Measurements from ENCODE around the gene LPP. TPM values are rescaled to one million over a fixed set of nuclear protein-coding genes. Genes with fewer than 3 reads are reported as not detected.

Gene LPP
- total and polyA plus RNA-seq, 2 of the 13 experiments (the other 11 are each of a cell fraction or from before 2014, with no cell fraction given): 19.2 to 29.9 TPM

DNA sequence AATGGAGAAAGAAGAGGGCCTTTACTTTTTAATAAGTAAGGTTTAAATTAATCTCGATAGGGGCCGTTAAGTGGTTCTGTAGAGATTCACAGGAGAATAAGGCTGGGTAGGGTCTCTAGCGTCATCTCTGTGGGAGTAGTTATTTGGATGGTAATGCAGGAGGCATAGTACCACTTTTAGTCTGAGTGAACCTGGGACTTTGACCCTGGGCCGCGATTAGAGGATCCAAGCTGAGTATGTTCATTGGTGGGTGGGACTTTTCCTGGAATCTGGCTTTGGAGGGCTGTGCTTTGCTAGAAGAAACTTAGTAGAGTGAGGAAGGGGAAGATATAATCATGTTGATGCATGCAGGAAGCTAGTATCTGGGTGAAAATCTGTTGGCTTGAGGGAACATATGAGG is 4.0 kb downstream of the LPP start (continued):
- TF ChIP-seq ZNF816 (CRISPR knock-in tag; IDR thresholded peaks at IDR 0.05; ENCODE audit: borderline replicate concordance): no peak
- no peak for TF ChIP-seq ZFP37 (CRISPR knock-in tag; IDR thresholded peaks at IDR 0.05; ENCODE audit: borderline replicate concordance)
- TF ChIP-seq, protein P1, sequence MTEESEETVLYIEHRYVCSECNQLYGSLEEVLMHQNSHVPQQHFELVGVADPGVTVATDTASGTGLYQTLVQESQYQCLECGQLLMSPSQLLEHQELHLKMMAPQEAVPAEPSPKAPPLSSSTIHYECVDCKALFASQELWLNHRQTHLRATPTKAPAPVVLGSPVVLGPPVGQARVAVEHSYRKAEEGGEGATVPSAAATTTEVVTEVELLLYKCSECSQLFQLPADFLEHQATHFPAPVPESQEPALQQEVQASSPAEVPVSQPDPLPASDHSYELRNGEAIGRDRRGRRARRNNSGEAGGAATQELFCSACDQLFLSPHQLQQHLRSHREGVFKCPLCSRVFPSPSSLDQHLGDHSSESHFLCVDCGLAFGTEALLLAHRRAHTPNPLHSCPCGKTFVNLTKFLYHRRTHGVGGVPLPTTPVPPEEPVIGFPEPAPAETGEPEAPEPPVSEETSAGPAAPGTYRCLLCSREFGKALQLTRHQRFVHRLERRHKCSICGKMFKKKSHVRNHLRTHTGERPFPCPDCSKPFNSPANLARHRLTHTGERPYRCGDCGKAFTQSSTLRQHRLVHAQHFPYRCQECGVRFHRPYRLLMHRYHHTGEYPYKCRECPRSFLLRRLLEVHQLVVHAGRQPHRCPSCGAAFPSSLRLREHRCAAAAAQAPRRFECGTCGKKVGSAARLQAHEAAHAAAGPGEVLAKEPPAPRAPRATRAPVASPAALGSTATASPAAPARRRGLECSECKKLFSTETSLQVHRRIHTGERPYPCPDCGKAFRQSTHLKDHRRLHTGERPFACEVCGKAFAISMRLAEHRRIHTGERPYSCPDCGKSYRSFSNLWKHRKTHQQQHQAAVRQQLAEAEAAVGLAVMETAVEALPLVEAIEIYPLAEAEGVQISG (CRISPR knock-in tag; IDR thresholded peaks at IDR 0.05): no peak
- no peak for TF ChIP-seq JDP2 (CRISPR knock-in tag; IDR thresholded peaks at IDR 0.05; ENCODE audit: borderline replicate concordance)
- TF ChIP-seq HDAC2 (CRISPR knock-in tag; IDR thresholded peaks at IDR 0.05): 0 out of 2 replicates have a peak, but pooled peaks have one; percentile 25
- no peak for TF ChIP-seq ZBTB26 (CRISPR knock-in tag; IDR thresholded peaks at IDR 0.05; ENCODE audit: borderline replicate concordance)
- no peak for TF ChIP-seq ZXDC (CRISPR knock-in tag; IDR thresholded peaks at IDR 0.05)
- TF ChIP-seq ZNF781 (CRISPR knock-in tag; IDR thresholded peaks at IDR 0.05; ENCODE audit: borderline replicate concordance, not compliant biosample characterization): no peak
- no peak for TF ChIP-seq EZH2 (conservative IDR thresholded peaks at IDR 0.05; ENCODE audit: low read depth, low read length)
- TF ChIP-seq MIER2 (CRISPR knock-in tag; IDR thresholded peaks at IDR 0.05): no peak
- peak; percentile 93 for TF ChIP-seq HNF4G (IDR thresholded peaks at IDR 0.05; ENCODE audit: borderline replicate concordance, low read depth, low read length)
- no peak; the same call in 1 of the 2 replicates for TF ChIP-seq HNF4G (CRISPR knock-in tag; IDR thresholded peaks at IDR 0.05; ENCODE audit: borderline replicate concordance, low read depth)
- no peak for TF ChIP-seq REXO4 (CRISPR knock-in tag; IDR thresholded peaks at IDR 0.05; ENCODE audit: borderline replicate concordance)
- no peak for TF ChIP-seq IRF9 (CRISPR knock-in tag; IDR thresholded peaks at IDR 0.05; ENCODE audit: borderline replicate concordance)
- no peak for TF ChIP-seq SNAPC4 (CRISPR knock-in tag; IDR thresholded peaks at IDR 0.05)
- TF ChIP-seq GFI1 (CRISPR knock-in tag; IDR thresholded peaks at IDR 0.05; ENCODE audit: borderline replicate concordance): peak; percentile 87
